K562 (cell line): Measurements from ENCODE around the gene STK36. TPM values are rescaled to one million over a fixed set of nuclear protein-coding genes. Genes with fewer than 3 reads are reported as not detected.

Experiments
- ATF2 ChIP-seq: sonication (generic); formaldehyde crosslinking; IDR thresholded peaks from 2 replicates; pipeline ENCODE4 v1.8.1; 2022; ENCODE audit warnings: missing genetic modification reagents
- CBFA2T2 ChIP-seq: fragments of 450-650 bp; conservative IDR thresholded peaks from 2 replicates; pipeline ENCODE4 v1.6.1; 2017; ENCODE audit warnings: mild to moderate bottlenecking
- CHD2 ChIP-seq: IDR thresholded peaks from 2 replicates; pipeline ENCODE4 v1.6.1; 2011; ENCODE audit warnings: low read depth, low read length
- CTBP1 ChIP-seq: fragments of 450-650 bp; IDR thresholded peaks from 2 replicates; pipeline ENCODE4 v1.6.1; 2016; ENCODE audit warnings: borderline replicate concordance
- DEAF1 ChIP-seq: fragments of 450-650 bp; formaldehyde crosslinking; IDR thresholded peaks from 2 replicates; pipeline ENCODE4 v1.4.0; 2020; ENCODE audit warnings: mild to moderate bottlenecking, moderate library complexity
- ETS1 ChIP-seq: conservative IDR thresholded peaks from 2 replicates; pipeline ENCODE4 v1.6.1; 2011; ENCODE audit warnings: low read depth, mild to moderate bottlenecking, low read length; ENCODE audit not compliant: control insufficient read depth
- KLF6 ChIP-seq: fragments of 250-450 bp; sonication (Bioruptor Pico); IDR thresholded peaks from 2 replicates; pipeline ENCODE4 v1.4.0; 2020; ENCODE audit warnings: mild to moderate bottlenecking, moderate library complexity, borderline replicate concordance
- NCOA2 ChIP-seq, 2 experiments: fragments of 450-650 bp; IDR thresholded peaks; 2 replicates each; pipeline ENCODE4 v1.6.1; 2018; ENCODE audit warnings: mild to moderate bottlenecking in 2 of 2, moderate library complexity in 1 of 2; ENCODE audit not compliant: partially characterized antibody in 2 of 2
- NFE2 ChIP-seq: IDR thresholded peaks from 2 replicates; pipeline ENCODE4 v1.6.1; 2014; ENCODE audit warnings: antibody characterized with exemption, low read depth
- PHF8 ChIP-seq: fragments of 200-600 bp; sonication (generic); IDR thresholded peaks from 2 replicates; pipeline ENCODE4 v1.6.1; 2012; ENCODE audit warnings: mixed run types, mild to moderate bottlenecking, inconsistent platforms, low read length, moderate library complexity, borderline replicate concordance
- PKNOX1 ChIP-seq: fragments of 450-650 bp; IDR thresholded peaks from 2 replicates; pipeline ENCODE4 v1.6.1; 2016
- POLR3A ChIP-seq: IDR thresholded peaks from 2 replicates; pipeline ENCODE4 v1.6.1; 2011; ENCODE audit warnings: borderline replicate concordance, mild to moderate bottlenecking, moderate library complexity; ENCODE audit not compliant: insufficient read length, insufficient read depth; ENCODE audit errors: extremely low read depth
- RAD51 ChIP-seq: fragments of 450-650 bp; IDR thresholded peaks from 2 replicates; pipeline ENCODE4 v1.7.1; 2016; ENCODE audit warnings: low read depth, mild to moderate bottlenecking, borderline replicate concordance
- SMARCA5 ChIP-seq: fragments of 450-650 bp; IDR thresholded peaks from 2 replicates; pipeline ENCODE4 v1.6.1; 2016
- SRF ChIP-seq, 2 experiments: fragments of 250-450, 450-650 bp in 1 of 2; sonication (Bioruptor Pico) in 1 of 2; sonication (generic) in 1 of 2; formaldehyde crosslinking; IDR thresholded peaks; 2 replicates each; pipeline versions ENCODE4 v1.5.0 to v1.5.1; 2020 to 2022; ENCODE audit warnings: mild to moderate bottlenecking in 1 of 2, missing genetic modification reagents in 1 of 2
- TAF15 ChIP-seq: fragments of 200-400 bp; formaldehyde crosslinking; IDR thresholded peaks from 2 replicates; pipeline ENCODE4 v1.6.1; 2017; ENCODE audit warnings: mild to moderate bottlenecking, low read depth, low read length, moderate library complexity
- TEAD4 ChIP-seq, 2 experiments: sonication (generic) in 1 of 2; formaldehyde crosslinking in 1 of 2; IDR thresholded peaks; 2 replicates each; pipeline versions ENCODE4 v1.6.1 to v1.8.0; 2012 to 2022; ENCODE audit warnings: borderline replicate concordance in 1 of 2, inconsistent platforms in 1 of 2, low read length in 1 of 2, mild to moderate bottlenecking in 1 of 2, missing genetic modification reagents in 1 of 2
- USF1 ChIP-seq: sonication (generic); formaldehyde crosslinking; IDR thresholded peaks from 2 replicates; pipeline ENCODE4 v1.9.0; 2022; ENCODE audit warnings: mild to moderate bottlenecking, missing genetic modification reagents
- ZNF253 ChIP-seq: fragments of 250-450 bp; sonication (Bioruptor Pico); conservative IDR thresholded peaks from 2 replicates; pipeline ENCODE4 v1.6.1; 2021; ENCODE audit warnings: mild to moderate bottlenecking
- ZNF324 ChIP-seq: fragments of 250-450 bp; sonication (Bioruptor Pico); IDR thresholded peaks from 2 replicates; pipeline ENCODE4 v1.4.0; 2020; ENCODE audit warnings: mild to moderate bottlenecking
- ZNF384 ChIP-seq: IDR thresholded peaks from 2 replicates; pipeline ENCODE4 v1.6.1; 2012; ENCODE audit warnings: low read depth, low read length, improper control_type of control experiment
- polyA plus RNA-seq, 8 experiments: library from polyadenylated mRNA; depleted of rRNA in 4 of 8; stranded (reverse) in 5 of 8; unstranded in 3 of 8; fragments of >200 nt; fragmentation: Nextera tagmentation in 2 of 8; fragmentation: Illumina TruSeq in 1 of 8; extraction: Ambion mirVana in 2 of 8; extraction: Trizol in 1 of 8; gene quantifications; 2 replicates each; pipeline versions ENCODE4 v1.2.1 to v1.2.3, GENCODE V29; 2011 to 2014; ENCODE audit warnings: inconsistent platforms in 1 of 8, missing spikeins in 1 of 8
- total RNA-seq, 7 experiments: library from RNA; depleted of rRNA in 6 of 7; stranded (reverse); fragments of >200 nt in 6 of 7; fragmentation: Illumina TruSeq in 2 of 7; extraction: Trizol in 2 of 7; gene quantifications; 2 replicates each; pipeline versions ENCODE4 v1.2.1 to v1.2.3, GENCODE V29; 2011 to 2021; ENCODE audit warnings: low replicate concordance in 1 of 7

The STK36 gene
- total and polyA plus RNA-seq, 9 of the 15 experiments (the other 6 are each of a cell fraction or from before 2014, with no cell fraction given) = 3.5 to 12.4 (median 6.7) TPM

- no peak for TF ChIP-seq CHD2
- TF ChIP-seq USF1 (CRISPR knock-in tag) = no peak
- no peak for TF ChIP-seq DEAF1 (CRISPR knock-in tag)
- no peak for TF ChIP-seq TAF15
- no peak for TF ChIP-seq POLR3A
- TF ChIP-seq CBFA2T2 = no peak
- no peak; the same call in 1 of the 2 replicates for TF ChIP-seq NFE2
- no peak for TF ChIP-seq RAD51
- peak; percentile 90; the same call in 1 of the 2 replicates for TF ChIP-seq PHF8
- no peak for TF ChIP-seq ATF2 (CRISPR knock-in tag)
- TF ChIP-seq ZNF253 (CRISPR knock-in tag) = no peak
- TF ChIP-seq TEAD4 (IDR thresholded peaks at IDR 0.05; ENCODE audit: low read length) = no peak
- no peak for TF ChIP-seq TEAD4 (CRISPR knock-in tag; IDR thresholded peaks at IDR 0.05; ENCODE audit: borderline replicate concordance)
- TF ChIP-seq ZNF384 = no peak
- TF ChIP-seq NCOA2 (IDR thresholded peaks at IDR 0.05; ENCODE audit: partially characterized antibody in 2 of 2) = peak in 1 of 2 experiments; percentile 92
- peak; percentile 44; the same call in 1 of the 2 replicates for TF ChIP-seq CTBP1
- no peak for TF ChIP-seq SMARCA5
- TF ChIP-seq ETS1 = peak; percentile 54; the same call in 1 of the 2 replicates
- TF ChIP-seq SRF (CRISPR knock-in tag; IDR thresholded peaks at IDR 0.05) = peak in 1 of 2 experiments; percentile 59; a peak in 1 of 4 replicates
- TF ChIP-seq KLF6 (CRISPR knock-in tag) = no peak
- TF ChIP-seq ZNF324 = no peak
- TF ChIP-seq PKNOX1 = peak; percentile 55; the same call in 1 of the 2 replicates
These were observed at the start of gene STK36, which contains the start of gene RNF25 (continued) for GRCh38 chr2:218671654-218672566.
